D721Med (cell line): ENCODE results near the gene LTB4R.

Source experiments
- DNase-seq: peaks from one replicate; pipeline ENCODE4 v3.0.0; 2011; ENCODE audit warnings: low spot score; ENCODE audit not compliant: insufficient read length
- FAIRE-seq: peaks from 2 replicates; lab custom pipeline; 2011; peaks lifted over from hg19 to GRCh38; lab: Jason Lieb, UNC
- TF ChIP-seq, protein P1 (sequence below): IDR thresholded peaks from 2 replicates; pipeline ENCODE4 v1.5.1; 2012; ENCODE audit warnings: mild to moderate bottlenecking, control low read depth; ENCODE audit not compliant: insufficient read depth; ENCODE audit errors: missing control alignments

The LTB4R gene

DNA sequence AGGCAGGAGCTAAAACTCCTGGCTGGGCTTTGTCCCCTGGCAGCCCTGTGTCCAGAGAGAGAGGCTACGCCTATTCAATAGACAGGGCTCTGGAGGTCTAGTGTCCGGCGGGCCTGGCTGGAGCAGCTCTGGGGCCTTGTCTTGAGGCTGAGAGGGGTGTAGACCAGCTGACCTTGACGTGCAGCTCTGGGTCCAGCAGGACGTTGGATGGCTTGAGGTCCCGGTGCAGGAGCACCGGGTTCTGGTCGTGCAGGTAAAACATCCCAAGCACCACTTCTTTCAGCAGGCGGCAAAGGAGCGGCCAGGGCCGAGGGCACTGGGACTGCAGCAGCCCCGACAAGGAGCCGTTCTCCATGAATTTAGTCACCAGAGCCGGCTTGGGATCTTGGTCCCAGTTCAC lies 27.5 kb downstream of the LTB4R start:
- TF ChIP-seq, protein P1, sequence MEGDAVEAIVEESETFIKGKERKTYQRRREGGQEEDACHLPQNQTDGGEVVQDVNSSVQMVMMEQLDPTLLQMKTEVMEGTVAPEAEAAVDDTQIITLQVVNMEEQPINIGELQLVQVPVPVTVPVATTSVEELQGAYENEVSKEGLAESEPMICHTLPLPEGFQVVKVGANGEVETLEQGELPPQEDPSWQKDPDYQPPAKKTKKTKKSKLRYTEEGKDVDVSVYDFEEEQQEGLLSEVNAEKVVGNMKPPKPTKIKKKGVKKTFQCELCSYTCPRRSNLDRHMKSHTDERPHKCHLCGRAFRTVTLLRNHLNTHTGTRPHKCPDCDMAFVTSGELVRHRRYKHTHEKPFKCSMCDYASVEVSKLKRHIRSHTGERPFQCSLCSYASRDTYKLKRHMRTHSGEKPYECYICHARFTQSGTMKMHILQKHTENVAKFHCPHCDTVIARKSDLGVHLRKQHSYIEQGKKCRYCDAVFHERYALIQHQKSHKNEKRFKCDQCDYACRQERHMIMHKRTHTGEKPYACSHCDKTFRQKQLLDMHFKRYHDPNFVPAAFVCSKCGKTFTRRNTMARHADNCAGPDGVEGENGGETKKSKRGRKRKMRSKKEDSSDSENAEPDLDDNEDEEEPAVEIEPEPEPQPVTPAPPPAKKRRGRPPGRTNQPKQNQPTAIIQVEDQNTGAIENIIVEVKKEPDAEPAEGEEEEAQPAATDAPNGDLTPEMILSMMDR, result no peak
- FAIRE-seq, result no peak
- no peak for DNase-seq

DNA sequence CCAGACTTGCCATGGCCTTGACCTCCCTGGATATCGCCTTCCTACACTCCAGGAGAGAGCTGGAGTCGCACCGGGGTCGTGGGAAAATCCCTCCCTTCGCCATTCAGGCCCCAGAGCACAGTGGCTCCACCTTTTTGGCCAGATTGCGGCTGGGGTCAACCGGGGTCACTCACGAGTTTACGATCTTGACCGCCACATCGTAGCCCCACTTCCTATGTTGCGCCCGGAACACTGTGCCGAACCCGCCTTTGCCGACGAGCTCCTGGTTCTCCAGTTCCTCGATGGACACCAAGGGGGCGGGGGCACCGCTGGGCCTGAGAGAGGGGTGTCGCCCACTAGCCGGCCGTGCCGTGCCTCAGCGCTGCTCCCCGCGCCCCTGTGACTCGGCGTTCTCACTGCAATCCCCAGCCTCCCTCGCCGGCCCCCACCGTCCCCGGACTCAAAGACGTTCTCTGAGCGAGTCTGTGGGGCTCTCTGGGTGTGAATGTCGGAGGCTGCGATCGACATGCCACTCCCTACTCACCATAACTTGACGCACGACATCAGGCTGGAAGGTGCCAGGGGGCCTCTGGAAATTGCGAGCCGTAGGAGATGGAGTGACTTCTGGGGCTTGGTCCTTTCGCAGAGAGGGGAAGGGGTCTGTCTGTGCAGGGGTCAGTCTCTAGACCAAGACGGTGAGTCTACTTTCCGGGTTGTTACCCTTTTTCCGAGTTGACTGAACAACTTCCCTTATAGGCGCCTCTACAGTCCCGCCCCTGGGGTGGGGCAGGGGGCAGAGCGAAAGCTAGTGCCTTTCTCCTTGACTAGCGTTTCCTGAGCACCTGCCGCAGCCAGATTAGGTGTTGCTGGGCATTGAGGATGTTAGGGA lies 28.2 kb downstream of the LTB4R start, which contains the start of gene RIPK3:
Gene RIPK3 (minus strand): TSS at position 708 of the 868 bp plus-strand sequence. CDS start 165 bp downstream, at position 543.
- TF ChIP-seq, protein P1, result no peak
- DNase-seq (no peak), FAIRE-seq (no peak)

DNA sequence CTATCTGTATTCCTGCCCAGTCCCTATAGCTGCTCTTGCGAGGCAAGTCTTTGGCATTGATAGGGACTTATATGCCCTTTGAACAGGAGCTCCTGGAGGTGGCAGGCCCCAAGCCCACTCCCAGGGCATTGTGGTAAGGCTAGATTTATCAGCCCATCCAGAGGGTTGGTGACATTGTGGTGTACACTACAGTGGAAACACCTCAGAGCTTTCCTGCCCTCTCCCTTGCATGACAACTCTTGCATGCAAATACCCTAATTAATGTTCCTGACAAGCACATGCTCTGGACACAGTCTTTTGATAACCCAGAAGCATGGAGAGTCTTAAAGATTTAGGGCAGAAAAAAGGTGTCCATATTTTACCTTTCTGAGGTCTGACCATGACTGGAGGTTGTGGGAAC lies 29.3 kb downstream of the LTB4R start:
- TF ChIP-seq, protein P1, result no peak
- no peak for FAIRE-seq
- DNase-seq, result no peak

DNA sequence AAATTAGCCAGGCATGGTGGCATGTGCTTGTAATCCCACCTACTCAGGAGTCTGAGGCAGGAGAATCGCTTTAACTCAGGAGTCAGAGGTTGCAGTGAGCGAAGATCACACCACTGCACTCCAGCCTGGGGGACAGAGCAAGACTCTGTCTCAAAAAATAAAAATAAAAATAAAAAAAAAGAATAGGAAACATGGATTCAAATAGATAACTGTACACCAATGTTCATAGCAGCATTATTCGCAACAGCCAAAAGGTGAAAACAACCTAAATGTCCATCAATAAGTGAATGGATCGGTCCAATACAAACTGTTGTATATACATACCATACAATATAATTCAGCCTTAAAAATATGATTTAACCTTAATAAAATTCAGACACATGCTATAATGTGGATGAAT lies 31.6 kb downstream of the LTB4R start:
- FAIRE-seq (no peak), DNase-seq (no peak)
- TF ChIP-seq, protein P1, result no peak

DNA sequence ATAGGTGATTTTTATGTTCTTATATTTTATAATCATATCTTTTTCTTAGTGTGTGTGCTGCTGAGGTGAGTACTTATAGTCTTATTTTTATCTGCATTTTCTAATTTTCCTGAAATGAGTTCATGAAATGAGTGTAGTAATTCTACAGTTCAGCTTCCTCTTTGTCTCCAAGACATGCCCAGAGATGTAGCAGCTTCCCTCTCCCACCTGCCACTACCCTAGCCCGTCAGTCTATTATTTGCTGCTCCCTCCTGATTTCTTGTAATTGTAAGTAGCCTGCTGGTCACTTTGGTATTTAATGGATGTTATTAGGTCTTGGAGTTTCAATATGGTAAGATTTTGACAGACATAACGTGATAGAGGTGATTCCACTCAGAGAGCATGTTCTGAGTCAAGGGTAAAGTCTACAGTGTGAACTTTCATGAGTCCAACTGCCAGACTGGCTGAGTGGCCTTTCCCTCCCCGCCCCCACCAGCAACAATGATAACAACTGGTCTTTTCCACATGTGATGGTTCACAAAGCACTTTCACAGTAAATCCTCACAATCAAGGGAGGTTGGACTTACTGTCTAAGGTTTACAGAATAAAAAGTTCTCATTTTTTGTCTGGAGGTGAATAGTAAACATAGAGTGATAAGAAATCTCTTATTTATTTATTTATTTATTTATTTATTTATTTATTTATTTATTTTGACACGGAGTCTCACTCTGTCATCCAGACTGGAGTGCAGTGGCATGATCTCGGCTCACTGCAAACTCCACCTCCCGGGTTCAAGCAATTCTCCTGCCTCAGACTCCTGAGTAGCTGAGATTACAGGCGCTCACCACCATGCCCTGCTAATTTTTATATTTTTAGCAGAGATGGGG lies 32.7 kb downstream of the LTB4R start:
- TF ChIP-seq, protein P1, result no peak
- FAIRE-seq, result no peak
- DNase-seq, result no peak

DNA sequence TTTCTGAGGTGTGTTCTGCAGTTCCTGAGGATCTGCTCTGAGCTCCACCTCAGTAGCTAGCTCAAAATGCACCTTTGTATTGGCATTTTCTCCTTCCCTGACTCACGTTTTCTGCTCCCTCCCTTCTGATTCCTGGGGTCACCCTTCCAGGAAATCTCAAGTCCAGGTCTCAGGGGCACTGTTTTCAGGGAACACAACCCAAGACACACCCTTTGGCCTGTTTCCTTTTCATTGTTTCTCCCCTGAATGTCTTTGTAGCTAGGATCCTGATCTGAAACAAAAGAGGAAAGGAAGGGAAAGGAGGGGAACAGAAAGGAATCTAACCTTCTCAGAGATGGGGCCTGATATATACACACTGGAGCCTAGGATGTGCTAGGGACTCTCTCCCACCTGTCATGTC lies 35.8 kb downstream of the LTB4R start:
- DNase-seq (no peak), FAIRE-seq (no peak)
- TF ChIP-seq, protein P1, result no peak
